ENCODE measurements around the gene DNAAF9.
"Not testable (repeated sequence)": the region's sequence is repeated elsewhere in the genome, so short reads cannot be mapped to it uniquely, and the experiment has no call there.

The DNAAF9 gene

DNA sequence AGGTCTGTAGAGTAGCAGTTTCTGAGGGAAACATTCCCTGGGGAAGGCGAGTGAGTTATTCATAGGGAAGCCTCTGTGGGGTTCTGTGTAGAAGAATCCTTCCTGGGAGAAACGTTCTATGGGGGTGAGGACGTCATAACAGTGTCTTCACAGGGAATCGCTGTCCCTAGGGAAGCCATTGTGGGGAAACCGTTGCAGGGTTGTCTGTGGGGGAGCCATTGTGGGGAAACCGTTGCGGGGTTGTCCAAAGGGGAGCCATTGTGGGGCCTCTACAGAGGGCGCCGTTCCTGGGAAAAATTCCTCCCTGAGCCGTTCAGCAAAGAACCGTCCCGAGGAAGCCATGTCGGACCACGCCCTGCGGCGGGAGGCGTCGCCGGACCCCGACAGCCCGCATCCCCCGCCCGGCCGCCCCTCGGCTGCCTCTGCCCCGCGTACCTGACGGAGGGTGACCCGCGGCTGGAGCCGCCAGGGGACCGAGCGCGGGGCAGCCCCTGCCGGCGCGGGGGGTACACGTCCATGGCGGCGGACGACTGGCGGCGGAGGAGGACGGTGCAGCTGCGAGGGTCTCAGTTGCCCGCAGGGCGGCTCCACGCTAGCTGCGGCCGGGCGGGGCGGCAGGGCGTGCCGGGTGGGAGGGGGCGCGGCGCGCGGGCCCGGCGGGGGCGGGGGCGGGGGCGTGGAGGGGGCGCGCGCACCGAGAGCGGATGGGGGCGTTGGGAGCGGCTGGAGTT lies at the start of gene DNAAF9:
Gene DNAAF9 (minus strand): TSS at position 630 of the 731 bp plus-strand sequence. CDS start 112 bp downstream, at position 518.
- peak; percentile 53 for DNase-seq

DNA sequence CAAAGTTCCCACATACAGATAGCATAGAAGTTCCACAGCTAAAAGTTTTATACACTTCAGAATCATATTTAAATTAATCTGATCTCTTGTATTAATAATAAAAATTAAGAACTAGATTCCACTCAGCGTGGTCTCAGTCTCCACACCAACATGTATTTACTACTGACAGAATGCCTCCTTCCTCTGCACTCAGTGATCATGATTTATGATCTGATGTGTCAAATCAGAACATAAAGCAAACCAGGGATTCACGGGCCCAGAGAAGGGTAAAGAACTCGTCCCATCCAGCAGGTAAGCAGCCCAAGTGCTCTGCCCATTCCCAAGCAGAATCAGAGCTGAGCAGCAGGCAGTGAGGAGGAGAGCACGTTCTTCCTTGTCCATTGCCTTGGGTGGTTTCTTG lies 49.2 kb upstream of the DNAAF9 start:
- no peak for DNase-seq

DNA sequence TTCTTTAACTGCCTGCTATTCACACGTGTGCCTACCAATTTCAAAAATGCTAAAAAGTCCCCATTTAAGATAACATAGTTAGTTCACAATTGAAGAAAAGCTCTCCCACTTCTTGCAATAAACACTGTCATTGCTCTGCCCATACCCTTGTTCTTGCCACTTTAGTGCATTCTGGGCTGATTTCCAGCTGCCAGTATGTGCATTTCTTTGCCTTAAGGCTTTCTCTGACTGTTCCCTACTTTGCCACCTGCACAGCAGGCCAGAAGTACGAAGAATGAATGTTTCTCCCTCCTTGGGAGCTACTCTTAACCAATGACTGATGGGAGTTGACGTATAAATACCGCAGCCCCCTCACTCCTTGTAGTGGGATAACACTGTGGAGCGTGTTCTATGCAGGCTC lies 47.4 kb upstream of the DNAAF9 start:
- no peak for DNase-seq

DNA sequence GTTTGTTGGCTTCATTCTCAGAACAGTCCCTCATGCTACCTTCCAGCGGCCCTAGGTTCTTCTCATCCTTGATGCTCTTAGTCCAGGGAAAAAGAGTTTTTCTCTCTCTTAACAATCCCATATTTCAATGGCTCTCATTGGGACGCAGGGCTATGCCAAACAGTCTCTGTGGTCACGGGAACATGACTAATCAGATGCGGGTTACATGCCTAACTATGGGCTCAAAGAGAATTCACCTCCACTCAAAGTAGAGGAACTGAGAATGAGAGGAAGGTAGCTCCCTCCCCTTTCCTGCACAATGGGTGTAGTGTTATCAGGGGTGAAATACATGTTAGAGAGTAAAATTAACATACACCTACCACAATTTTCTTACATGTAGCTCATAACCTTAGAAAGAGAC lies 45.2 kb upstream of the DNAAF9 start:
- no peak for DNase-seq

DNA sequence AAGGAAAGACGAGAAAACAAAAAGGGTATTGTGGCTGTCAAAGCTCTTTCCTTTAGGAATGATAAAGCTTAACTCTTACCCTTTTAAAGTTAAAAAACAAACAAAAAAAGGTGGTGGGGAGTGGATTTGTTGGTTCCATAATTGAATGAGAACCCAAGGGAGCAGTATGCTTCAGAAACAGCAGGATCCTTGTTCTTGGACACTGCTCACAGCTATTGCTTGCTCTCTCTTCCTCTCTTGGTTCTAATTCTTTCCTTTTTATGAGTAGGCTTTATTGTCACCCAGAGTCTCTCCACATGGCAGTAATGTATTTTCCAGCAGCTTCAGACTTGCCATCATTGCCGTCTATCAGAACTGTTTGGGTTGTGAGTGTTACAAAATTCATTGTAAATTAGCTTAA lies 44.7 kb upstream of the DNAAF9 start:
- DNase-seq = no peak

DNA sequence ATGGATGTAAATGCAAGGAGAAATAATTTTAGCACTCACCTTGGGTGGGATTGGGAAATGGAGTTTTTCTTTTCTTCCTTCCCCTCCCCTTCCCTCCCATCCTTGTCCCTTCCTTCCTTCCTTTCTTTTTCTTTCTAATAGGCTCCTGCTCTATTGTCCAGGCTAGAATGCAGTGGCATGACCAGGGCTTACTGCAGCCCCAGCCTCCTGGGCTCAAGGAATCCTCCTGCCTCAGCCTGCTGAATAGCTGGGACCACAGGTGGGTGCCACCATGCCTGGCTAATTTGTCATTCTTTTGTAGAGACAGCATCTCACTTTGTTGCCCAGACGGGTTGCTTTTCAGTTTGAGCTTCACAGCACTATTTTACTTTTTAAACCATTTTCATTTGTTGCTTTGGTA lies 41.9 kb upstream of the DNAAF9 start:
- DNase-seq = no peak

DNA sequence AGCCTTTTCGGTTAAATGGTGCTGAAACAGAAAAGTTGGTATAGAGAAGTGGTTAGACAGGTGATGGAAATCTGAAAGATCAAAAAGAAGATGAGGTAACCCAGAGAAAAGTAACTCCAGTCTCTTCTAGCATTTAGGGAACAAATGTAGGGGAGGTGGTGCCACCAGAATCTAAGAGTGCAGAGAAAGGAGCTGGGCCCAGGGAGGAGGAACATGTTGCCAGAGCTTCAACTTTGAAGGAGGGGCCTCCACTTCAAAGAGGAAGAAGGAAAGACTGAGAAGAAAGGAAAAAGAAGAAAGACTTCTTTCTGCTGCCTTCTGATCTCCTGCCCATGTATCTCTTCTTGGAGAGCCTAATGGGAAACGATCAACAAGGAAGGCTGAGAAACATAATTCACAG lies 39.9 kb upstream of the DNAAF9 start:
- no peak for DNase-seq

DNA sequence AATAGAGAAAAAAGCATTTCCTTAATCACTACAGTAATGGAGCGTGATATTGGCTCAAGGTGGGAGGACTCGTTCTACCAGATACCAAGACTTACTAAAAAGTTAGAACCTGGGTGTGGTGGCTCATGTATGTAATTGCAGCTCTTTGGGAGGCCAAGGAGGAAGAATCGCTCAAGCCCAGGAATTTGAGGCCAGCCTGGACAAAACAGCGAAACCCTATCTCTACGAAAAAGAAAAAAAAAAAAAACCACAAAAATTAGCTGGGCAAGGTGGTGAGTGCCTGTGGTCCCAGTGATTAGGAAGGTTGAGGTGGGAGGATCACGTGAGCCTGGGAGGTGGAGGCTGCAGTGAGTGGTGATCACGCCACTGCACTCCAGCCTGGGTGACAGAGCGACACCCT lies 39.3 kb upstream of the DNAAF9 start:
- DNase-seq = no peak

DNA sequence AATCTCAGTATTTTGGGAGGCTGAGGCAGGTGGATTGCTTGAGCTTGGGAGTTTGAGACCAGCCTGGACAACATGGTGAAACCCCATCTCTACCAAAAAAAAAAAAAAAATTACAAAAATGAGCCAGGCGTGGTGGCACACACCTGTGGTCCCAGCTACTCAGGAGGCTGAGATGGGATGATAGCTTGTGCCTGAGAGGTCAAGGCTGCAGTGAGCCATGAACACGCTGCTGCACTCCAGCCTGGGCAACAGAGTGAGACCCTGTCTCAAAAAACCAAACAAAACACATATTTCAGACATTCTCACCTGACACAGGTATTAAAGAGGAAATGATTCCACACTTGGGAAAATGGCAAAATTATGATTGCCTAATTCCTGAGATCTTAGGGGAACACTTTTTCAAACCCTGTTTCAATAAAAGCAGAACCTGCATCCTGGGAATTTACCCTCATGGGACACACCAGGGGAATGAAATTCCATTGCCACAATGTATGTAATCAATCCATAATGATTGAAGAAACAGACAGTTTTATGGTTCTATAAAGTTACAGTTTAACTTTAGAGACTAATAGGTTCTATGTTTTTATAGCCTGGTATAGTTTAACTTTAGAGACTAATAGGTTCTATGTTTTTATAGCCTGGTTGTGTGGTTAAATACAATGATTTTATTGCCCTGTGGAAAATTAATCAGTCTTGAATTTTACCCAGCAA lies 29.6 kb upstream of the DNAAF9 start:
- DNase-seq = no peak

DNA sequence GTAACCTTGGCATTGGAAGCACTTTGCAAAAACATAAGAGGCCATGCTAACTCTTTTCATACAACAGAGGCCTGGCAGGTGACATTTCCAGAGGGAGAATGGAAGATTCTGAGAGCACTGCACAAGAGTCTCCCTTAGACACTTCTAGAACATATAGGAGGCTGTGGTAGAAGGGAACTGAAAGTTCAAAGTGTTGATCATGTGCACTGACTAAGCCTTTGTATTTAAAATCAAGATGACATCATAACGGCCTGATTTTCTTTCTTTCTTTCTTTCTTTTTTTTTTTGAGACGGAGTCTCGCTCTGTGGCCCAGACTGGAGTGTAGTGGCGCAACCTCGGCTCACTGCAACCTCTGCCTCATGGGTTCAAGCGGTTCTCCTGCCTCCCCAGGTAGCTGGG lies 26.8 kb upstream of the DNAAF9 start:
- no peak for DNase-seq

DNA sequence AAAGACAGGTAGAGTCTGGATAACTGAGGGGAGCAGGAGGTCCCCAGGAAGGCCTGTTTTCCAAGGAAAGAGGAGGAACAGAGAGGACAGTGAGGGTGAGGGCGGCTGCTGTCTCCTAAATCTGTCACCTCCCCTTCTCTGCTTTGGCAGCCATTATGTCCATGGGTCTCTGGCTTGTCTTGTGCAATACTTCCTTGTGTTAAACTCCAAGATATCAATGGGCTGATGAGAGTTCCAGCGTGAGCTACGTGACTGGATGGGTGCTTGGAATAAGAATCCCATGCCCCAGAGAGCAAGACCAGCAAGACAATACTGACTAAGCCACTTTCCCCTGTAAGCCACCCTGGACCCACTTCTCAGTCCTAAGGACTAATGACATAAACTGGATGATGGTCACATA lies 26.3 kb upstream of the DNAAF9 start:
- DNase-seq = no peak

DNA sequence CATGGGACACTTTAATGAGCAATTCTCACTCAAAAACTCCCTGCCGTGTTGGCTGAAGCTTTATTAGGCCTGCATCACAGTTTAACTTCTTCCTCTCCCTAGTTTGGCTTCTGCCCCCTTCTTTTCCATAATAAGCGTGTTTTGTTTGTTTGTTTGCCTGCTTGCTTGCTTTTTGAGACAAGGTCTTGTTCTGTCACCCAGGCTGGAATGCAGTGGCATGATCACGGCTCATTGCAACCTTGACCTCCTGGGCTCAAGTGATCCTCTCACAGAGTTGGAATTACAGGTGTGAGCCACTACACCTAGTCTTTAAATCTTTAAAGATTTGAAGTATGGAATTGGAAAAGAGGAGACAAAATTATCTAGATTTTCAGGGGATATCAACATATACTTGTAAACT lies 25.4 kb upstream of the DNAAF9 start:
- no peak for DNase-seq

DNA sequence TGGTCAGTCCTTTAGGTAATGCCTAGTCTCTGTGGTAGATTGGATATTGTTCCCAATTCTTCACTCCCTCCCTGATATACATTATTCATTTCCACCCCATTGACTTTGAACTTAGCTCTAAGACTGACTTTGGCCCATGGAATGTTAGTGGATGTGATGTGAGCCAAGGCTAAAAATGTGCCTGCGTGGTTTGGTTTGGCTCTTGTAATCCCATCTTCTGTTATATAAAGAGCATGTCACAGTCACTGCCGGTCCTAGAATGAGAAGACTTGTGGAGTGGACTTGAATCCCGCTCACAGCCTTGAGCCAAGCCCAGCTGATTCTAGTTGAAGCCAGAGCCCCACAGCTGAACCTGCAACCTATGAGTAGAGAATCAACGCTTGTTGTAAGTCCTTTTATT lies 23.6 kb upstream of the DNAAF9 start:
- DNase-seq = no peak

DNA sequence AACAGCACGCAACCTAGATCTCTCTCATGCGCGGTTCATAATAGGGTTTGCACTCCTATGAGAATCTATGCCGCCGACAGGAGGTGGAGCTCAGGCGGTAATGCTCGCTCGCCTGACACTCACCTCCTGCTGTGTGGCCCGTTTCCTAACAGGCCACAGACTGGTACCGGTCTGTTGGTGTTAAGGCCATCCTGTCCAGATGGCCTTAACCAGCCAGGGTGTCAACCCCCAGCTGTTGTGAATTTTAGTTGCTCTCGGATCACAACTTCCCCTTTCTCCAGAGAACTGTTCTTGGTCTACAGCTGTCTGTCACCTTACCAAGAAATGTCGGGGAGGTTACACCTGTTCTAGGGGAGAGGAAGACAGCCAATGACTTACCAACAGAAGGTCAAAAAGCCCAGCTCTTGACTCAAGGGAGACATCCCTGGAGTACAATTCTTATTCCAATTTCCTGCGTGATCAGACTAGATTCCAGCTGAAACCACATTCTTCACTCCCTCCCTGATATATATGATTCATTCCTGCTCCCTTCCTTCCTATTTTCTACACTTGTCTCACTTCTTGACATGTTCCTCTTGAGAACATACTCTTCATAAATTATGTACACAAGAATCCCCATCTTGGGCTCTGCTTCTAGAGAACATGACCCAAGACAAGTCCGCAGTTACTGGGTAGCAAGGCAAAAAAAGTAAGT lies 23.1 kb upstream of the DNAAF9 start:
- no peak for DNase-seq

DNA sequence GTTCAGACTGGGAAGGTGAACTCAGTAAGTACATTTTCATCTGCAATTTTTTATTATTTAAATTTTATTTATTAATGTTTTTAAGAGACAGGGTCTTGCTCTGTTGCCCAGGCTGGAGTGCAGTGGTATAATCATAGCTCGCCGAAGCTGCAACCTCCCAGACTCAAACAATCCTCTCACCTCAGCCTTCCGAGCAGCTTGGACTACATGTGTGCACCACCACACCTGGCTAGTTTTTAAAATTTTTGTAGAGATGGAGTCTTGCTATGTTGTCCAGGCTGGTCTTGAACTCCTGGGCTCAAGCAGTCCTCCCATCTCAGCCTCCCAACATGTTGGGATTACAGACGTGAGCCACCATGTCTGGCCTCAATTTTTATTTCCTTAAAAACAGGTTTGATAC lies 19.3 kb upstream of the DNAAF9 start:
- DNase-seq = not testable (repeated sequence)

DNA sequence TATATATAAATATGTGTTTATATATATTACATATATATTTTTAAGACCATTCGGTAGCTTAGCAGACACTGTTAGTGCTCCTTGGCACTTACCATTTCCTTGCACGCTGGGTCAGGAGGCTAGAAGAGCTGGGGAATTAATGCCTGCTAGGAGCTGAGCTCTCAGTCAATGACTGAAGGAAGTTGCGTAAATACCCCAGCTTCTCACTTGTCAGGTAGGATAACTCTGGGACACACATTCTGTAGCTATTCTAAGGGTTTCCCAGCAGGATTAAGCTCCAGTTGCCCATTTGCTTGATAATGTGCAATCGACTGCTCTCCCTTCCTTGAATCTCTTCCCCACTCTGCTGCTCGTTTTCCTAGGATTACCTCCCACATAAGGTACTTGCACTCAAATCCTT lies 15.7 kb upstream of the DNAAF9 start:
- no peak for DNase-seq

DNA sequence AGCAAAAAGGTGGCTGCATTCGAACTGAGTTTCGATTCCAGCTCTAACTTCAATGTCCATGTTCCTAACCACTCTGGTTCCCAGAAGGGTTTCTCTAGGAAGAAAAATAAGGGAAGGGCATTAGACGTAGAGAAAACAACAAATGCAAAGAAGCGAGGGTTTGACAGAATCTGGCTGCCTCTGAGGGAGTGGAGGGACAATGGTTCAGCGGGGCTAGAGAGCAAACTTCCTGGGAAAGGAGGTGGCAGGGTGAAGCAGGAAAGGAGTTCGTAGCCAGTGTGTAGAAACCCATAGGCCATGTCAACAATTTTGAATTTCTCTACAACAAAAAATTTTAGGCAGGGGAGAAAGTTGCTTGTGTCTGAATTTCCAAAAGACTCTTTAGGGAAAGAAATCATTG lies 14.5 kb upstream of the DNAAF9 start:
- no peak for DNase-seq

DNA sequence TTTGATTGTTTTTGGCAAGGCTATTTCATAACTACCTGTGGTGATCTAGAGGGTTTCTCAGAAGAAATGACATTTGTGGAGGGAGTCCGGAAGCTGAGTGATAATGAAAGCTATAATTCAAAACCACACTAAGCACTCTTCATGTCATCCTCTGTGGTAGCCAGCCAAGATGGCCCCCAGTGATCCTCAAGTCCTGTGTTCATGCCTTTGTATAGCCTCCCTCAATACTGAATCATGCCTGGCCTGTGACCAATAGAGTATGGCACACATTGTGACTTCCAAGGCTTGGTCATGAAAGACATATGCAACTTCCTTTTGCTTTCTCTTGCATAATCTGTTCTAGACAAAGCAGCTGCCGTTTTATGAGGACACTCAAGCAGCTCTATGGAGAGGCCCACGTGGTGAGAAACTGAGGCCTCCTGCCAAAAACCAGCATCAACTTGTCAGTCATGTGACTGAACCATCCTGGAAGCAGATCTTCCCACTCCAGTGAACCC lies 12.8 kb upstream of the DNAAF9 start:
- DNase-seq = no peak

DNA sequence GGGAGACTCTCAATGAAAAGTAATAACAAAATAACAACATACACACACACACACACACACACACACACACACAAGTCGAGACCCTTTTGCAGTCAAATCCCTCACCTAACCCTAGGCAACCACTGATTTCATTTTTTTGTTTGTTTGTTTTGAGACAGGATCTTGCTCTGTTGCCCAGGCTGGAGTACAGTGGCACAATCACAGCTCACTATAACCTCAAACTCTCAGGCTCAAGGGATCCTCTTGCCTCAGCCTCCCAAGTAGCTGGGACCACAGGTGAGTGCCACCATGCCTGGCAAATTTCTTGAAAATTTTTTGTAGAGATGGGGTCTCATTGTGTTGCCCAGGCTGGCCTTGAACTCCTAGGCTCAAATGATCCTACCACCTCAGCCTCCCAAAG lies 10.7 kb upstream of the DNAAF9 start:
- not testable (repeated sequence) for DNase-seq

DNA sequence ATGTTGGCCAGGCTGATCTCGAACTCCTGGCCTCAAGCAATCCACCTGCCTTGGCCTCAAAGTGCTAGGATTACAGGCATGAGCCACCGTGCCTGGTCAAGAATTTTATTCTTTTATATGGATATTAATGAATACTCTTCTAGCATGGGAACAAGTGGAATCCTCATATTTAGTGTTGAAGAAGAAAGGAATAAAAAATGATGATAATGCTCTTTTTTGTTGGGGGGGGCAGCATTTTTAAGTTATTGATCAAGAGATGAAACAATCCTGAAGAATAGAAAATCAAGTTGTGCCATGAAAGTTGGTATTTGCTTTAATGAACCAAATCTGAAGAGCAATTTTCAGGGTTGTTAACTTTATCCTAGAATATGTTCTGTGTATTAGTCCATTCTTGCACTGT lies 6.7 kb upstream of the DNAAF9 start:
- no peak for DNase-seq

DNA sequence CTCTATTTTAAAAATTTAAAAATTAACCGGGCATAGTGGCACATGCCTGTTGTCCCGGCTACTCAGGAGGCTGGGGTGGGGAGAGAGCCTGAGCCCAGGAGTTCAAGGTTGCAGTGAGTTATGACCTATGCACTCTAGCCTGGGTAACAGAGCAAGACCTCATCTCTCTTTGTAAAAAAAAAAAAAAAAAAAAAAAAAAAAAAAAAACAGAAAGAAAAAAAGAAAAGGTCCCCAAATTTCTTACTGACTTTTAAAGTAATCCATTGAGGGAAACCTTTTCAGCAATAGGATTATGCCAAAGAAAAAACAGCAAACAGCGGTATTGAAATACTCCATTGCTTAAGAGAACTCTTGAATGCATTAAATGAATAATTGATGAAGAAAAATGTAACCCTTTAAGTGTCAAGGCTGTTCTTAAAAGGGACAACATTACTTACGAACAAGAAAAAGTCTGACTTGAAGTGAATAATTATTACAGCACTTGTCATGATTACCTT lies 6.0 kb upstream of the DNAAF9 start:
- no peak for DNase-seq

DNA sequence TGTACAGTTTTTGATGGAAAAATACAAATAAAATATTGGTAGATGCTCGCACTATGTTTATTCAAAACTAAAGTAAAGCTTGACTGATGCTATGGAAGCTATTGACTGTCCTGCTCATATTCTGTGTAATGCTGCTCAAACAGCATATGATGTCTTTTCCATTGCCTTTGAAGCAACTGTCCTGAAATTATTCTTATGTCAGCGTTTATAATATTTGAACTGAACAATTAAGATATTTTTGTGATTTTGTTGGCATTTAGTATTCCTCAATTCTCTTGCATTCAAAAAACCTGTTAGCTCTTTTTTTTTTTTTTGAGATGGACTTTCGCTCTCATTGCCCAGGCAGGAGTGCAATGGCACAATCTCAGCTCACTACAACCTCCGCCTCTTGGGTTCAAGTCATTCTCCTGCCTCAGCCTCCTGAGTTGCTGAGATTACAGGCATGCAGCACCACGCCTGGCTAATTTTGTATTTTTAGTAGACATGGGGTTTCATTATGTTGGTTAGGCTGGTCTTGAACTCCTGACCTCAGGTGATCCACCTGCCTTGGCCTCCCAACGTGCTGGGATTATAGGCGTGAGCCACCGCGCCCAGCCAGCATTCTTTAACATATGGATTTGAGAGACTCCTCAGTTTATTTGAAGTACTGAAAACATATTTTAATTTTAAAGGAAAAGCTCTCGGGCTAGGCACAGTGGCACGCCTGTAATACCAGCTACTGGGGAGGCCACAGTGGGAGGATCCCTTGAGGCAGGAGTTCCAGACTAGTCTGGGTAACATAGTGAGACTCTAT lies 5.3 kb upstream of the DNAAF9 start:
- no peak for DNase-seq

DNA sequence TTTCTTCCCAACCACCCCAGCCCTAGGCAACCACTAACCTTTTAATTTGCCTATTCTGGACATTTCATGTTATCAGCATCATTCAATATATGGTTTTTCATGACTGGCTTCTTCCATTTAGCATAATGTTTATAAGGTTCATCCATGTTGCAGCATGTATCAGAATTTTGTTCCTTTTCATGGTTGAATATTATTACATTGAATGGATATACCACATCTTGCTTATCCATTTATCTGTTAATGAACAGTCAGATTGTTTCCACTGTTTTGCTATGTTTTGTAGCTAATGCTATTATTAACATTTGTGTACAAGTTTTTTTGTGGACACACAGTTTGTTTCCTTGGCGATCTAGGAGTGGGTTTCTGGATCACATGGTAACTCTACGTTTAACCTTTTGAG lies 3.0 kb upstream of the DNAAF9 start:
- DNase-seq = no peak
